ENCODE measurements around the gene SEC11C. TPM values are rescaled to one million over a fixed set of nuclear protein-coding genes. Genes with fewer than 3 reads are reported as not detected.

The SEC11C gene
- polyA plus RNA-seq, 3 donors, result 14.9 to 98.4 (median 98.0) TPM

- Histone ChIP-seq H3K36me3 (replicated peaks in 1 of 2; ENCODE audit: control insufficient read depth in 1 of 2, insufficient read depth in 2 of 2, low read length in 2 of 2) (no peaks in the 10 kb centered on the region), H3K4me1 (ENCODE audit: control insufficient read depth in 1 of 2, insufficient read depth in 2 of 2, low read length in 2 of 2) (no peaks in the 10 kb centered on the region), H3K79me2 (ENCODE audit: insufficient read depth, low read length) (no peaks in the 10 kb centered on the region), H3K4me3 (replicated peaks in 1 of 3; ENCODE audit: low read depth in 2 of 3, low read length in 3 of 3) (no peak overlapping the region), H4K20me1 (ENCODE audit: insufficient read depth, low read length) (no peaks in the 10 kb centered on the region), H3K27me3 (ENCODE audit: control insufficient read depth in 2 of 2, insufficient read depth in 2 of 2, low read length in 2 of 2) (no peaks in the 10 kb centered on the region), H3K9me3 (replicated peaks in 1 of 2; ENCODE audit: control insufficient read depth in 1 of 2, insufficient read depth in 1 of 2, low read length in 2 of 2) (no peaks in the 10 kb centered on the region), H3K27ac (ENCODE audit: low read depth in 1 of 2, low read length in 2 of 2) (no peak overlapping the region), H3K4me2 (replicated peaks; ENCODE audit: extremely low read depth, low read length, poor library complexity, severe bottlenecking) (no peak overlapping the region), H3K9ac (ENCODE audit: insufficient read depth, low read length, poor library complexity, severe bottlenecking) (no peak overlapping the region), H2AFZ (ENCODE audit: insufficient read depth, low read depth, low read length, poor library complexity, severe bottlenecking) (no peak overlapping the region)
- TF ChIP-seq CTCF (IDR thresholded peaks at IDR 0.05), result no peak
- Mint-ChIP-seq H3K27ac (no peak overlapping the region), H3K4me1 (no peaks in the 10 kb centered on the region), H3K4me3 (no peak overlapping the region), H3K27me3 (ENCODE audit: low read depth in 3 of 3) (peaks cover 4 to 6% (median 5%) of the 10 kb centered on the region in 3 donors), H3K36me3 (no peaks in the 10 kb centered on the region), H3K9me3 (peaks cover 0 to 3% (median 0%) of the 10 kb centered on the region in 7 donors)
- intact Hi-C loops (cut with micrococcal nuclease), result no loop called here
- DNase-seq, result no peak
- 80% methylated on average over 1 of the region's 7 CpGs for WGBS (ENCODE audit: insufficient coverage)
These were observed 43.4 kb upstream of the SEC11C start for GRCh38 chr18:59096098-59096789.

- Histone ChIP-seq H3K27me3 (ENCODE audit: control insufficient read depth in 2 of 2, insufficient read depth in 2 of 2, low read length in 2 of 2) (peaks cover 2 to 4% of the 10 kb centered on the region in 2 donors), H3K9ac (ENCODE audit: insufficient read depth, low read length, poor library complexity, severe bottlenecking) (no peak overlapping the region), H4K20me1 (ENCODE audit: insufficient read depth, low read length) (no peaks in the 10 kb centered on the region), H3K4me1 (ENCODE audit: control insufficient read depth in 1 of 2, insufficient read depth in 2 of 2, low read length in 2 of 2) (no peaks in the 10 kb centered on the region), H3K27ac (ENCODE audit: low read depth in 1 of 2, low read length in 2 of 2) (no peak overlapping the region), H3K79me2 (ENCODE audit: insufficient read depth, low read length) (no peaks in the 10 kb centered on the region), H3K4me2 (replicated peaks; ENCODE audit: extremely low read depth, low read length, poor library complexity, severe bottlenecking) (no peak overlapping the region), H3K4me3 (replicated peaks in 1 of 3; ENCODE audit: low read depth in 2 of 3, low read length in 3 of 3) (no peak overlapping the region), H2AFZ (ENCODE audit: insufficient read depth, low read depth, low read length, poor library complexity, severe bottlenecking) (no peak overlapping the region), H3K36me3 (replicated peaks in 1 of 2; ENCODE audit: control insufficient read depth in 1 of 2, insufficient read depth in 2 of 2, low read length in 2 of 2) (no peaks in the 10 kb centered on the region), H3K9me3 (replicated peaks in 1 of 2; ENCODE audit: control insufficient read depth in 1 of 2, insufficient read depth in 1 of 2, low read length in 2 of 2) (no peaks in the 10 kb centered on the region)
- Mint-ChIP-seq H3K27me3 (ENCODE audit: low read depth in 3 of 3) (peaks cover 0 to 13% (median 8%) of the 10 kb centered on the region in 3 donors), H3K4me1 (no peaks in the 10 kb centered on the region), H3K27ac (no peak overlapping the region), H3K4me3 (no peak overlapping the region), H3K9me3 (no peaks in the 10 kb centered on the region), H3K36me3 (no peaks in the 10 kb centered on the region)
- intact Hi-C loops (cut with micrococcal nuclease), result no loop called here
- TF ChIP-seq CTCF (IDR thresholded peaks at IDR 0.05), result no peak
- no peak for DNase-seq
- 47% methylated on average over 3 of the region's 4 CpGs for WGBS (ENCODE audit: insufficient coverage)
These were observed 37.8 kb upstream of the SEC11C start for GRCh38 chr18:59101830-59102414.

Data from CD14-positive monocyte (primary cell).